PC-9 (cell line): Measurements from ENCODE around the gene SSUH2. TPM values are rescaled to one million over a fixed set of nuclear protein-coding genes. Genes with fewer than 3 reads are reported as not detected.

Source experiments
- BruUV-seq: library from RNA; stranded (reverse); fragments of 400-500 nt; replicated peaks from 2 replicates; lab custom pipeline; 2021; lab: Mats Ljungman, UMichigan
- CTCF ChIA-PET: fragments of 300-600 bp; sonication (Branson Sonifier 250); formaldehyde crosslinking; loops from one replicate; lab custom pipeline; 2022; ENCODE audit warnings: antibody characterized with exemption; lab: Charles Lee
- POLR2A ChIA-PET: fragments of 300-600 bp; sonication (Branson Sonifier 250); formaldehyde crosslinking; loops from one replicate; lab custom pipeline; 2022; ENCODE audit warnings: antibody characterized with exemption; ENCODE audit not compliant: unreplicated experiment; lab: Charles Lee
- DNase-seq, 2 experiments: peaks; one replicate each; pipeline versions ENCODE4 v3.0.0 to v3.0.0-alpha.2; 2015 to 2022; ENCODE audit warnings: mixed read lengths in 1 of 2
- H2AFZ ChIP-seq: fragments of 200-600 bp; sonication (generic); 2 replicates; pipeline ENCODE4 v1.8.1; 2017; ENCODE audit warnings: antibody characterized with exemption
- H3F3A ChIP-seq: fragments of 200-600 bp; sonication (generic); 2 replicates; pipeline ENCODE4 v1.8.1; 2017; ENCODE audit warnings: antibody characterized with exemption, mild to moderate bottlenecking, low read depth; ENCODE audit not compliant: insufficient read depth
- H3K27ac ChIP-seq: fragments of 200-600 bp; sonication (generic); 2 replicates; pipeline ENCODE4 v1.6.1; 2016; ENCODE audit warnings: mixed run types
- H3K27me3 ChIP-seq: fragments of 200-600 bp; sonication (generic); 2 replicates; pipeline ENCODE4 v1.6.1; 2016; ENCODE audit warnings: low read depth, mixed run types; ENCODE audit not compliant: insufficient read depth
- H3K36me3 ChIP-seq: fragments of 200-600 bp; sonication (generic); 2 replicates; pipeline ENCODE4 v1.6.1; 2016; ENCODE audit warnings: low read depth, mixed run types
- H3K4me1 ChIP-seq: fragments of 200-600 bp; sonication (generic); replicated peaks from 2 replicates; pipeline ENCODE4 v1.6.1; 2016; ENCODE audit warnings: mixed run types; ENCODE audit not compliant: insufficient read depth
- H3K4me2 ChIP-seq: fragments of 200-600 bp; sonication (generic); 2 replicates; pipeline ENCODE4 v1.6.1; 2017; ENCODE audit warnings: mixed run types
- H3K4me3 ChIP-seq: fragments of 200-600 bp; sonication (generic); 2 replicates; pipeline ENCODE4 v1.6.1; 2016; ENCODE audit warnings: mixed run types
- H3K79me2 ChIP-seq: fragments of 200-600 bp; sonication (generic); 2 replicates; pipeline ENCODE4 v1.6.1; 2017; ENCODE audit warnings: low read depth, mixed run types
- H3K9me2 ChIP-seq: fragments of 200-600 bp; sonication (generic); 2 replicates; pipeline ENCODE4 v1.8.1; 2017; ENCODE audit warnings: mild to moderate bottlenecking; ENCODE audit not compliant: insufficient read depth
- H3K9me3 ChIP-seq: fragments of 200-600 bp; sonication (generic); 2 replicates; pipeline ENCODE4 v1.8.1; 2016; ENCODE audit warnings: low read depth; ENCODE audit not compliant: insufficient read depth
- H4K20me1 ChIP-seq: fragments of 200-600 bp; sonication (generic); 2 replicates; pipeline ENCODE4 v1.8.1; 2017; ENCODE audit not compliant: insufficient read depth
- EZH2 ChIP-seq: fragments of 200-600 bp; sonication (generic); IDR thresholded peaks from 2 replicates; pipeline ENCODE4 v1.8.0; 2017; ENCODE audit warnings: antibody characterized with exemption, low read depth
- intact Hi-C: fragments of 100-400 bp; cut with micrococcal nuclease; formaldehyde crosslinking; loops from one replicate; pipeline ENCODE4 v1.10.0; 2022; ENCODE audit not compliant: unreplicated experiment
- total RNA-seq: library from RNA; stranded (reverse); gene quantifications from 2 replicates; pipeline ENCODE4 v1.2.3, GENCODE V29; 2021
- TF ChIP-seq, protein P1 (sequence below): fragments of 200-600 bp; sonication (generic); conservative IDR thresholded peaks from 2 replicates; pipeline ENCODE4 v1.6.1; 2017; ENCODE audit warnings: mixed run types, antibody characterized with exemption, mild to moderate bottlenecking, moderate library complexity

SSUH2 gene
- total RNA-seq, 1 experiment from 2014 or later = 1.6 TPM

DNA sequence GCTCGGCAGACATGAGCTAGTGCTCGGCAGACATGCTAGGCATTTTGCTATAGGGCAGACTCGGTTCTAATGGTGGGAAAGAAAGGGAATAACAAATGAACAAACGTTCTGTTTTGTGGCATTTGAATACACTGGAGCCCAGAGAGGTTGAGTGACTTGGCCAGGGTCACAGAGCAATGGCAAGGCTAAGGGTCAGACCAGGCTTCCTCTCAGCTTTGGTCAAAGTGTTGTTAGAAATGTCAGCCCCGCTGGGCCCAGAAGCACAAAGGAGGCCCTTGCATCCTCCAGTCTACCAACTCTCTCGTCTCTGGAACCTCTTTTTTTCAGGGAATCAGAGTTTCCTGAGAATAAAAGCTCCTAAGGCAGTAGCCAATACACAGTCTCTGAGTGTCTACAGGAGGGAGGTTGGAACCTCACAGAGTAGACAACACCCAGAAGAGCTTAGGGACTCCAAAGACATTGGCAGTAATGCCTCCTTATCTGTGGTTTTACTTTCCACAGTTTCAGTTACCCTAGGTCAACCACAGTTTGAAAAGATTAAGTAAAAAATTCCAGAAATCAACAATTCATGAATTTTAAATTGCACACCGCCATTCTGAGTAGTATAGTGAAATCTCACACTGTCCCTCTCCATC, 47.3 kb downstream of the SSUH2 start:
- no peak for TF ChIP-seq EZH2
- TF ChIP-seq, protein P1, sequence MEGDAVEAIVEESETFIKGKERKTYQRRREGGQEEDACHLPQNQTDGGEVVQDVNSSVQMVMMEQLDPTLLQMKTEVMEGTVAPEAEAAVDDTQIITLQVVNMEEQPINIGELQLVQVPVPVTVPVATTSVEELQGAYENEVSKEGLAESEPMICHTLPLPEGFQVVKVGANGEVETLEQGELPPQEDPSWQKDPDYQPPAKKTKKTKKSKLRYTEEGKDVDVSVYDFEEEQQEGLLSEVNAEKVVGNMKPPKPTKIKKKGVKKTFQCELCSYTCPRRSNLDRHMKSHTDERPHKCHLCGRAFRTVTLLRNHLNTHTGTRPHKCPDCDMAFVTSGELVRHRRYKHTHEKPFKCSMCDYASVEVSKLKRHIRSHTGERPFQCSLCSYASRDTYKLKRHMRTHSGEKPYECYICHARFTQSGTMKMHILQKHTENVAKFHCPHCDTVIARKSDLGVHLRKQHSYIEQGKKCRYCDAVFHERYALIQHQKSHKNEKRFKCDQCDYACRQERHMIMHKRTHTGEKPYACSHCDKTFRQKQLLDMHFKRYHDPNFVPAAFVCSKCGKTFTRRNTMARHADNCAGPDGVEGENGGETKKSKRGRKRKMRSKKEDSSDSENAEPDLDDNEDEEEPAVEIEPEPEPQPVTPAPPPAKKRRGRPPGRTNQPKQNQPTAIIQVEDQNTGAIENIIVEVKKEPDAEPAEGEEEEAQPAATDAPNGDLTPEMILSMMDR = no peak
- BruUV-seq = no TSS peak
- DNase-seq = no peak
- no peaks in the 10 kb centered on the region for H3F3A ChIP-seq
- H3K4me1 ChIP-seq = no peaks in the 10 kb centered on the region
- no peaks in the 10 kb centered on the region for H3K9me3 ChIP-seq
- H3K79me2 ChIP-seq = no peaks in the 10 kb centered on the region
- no peaks in the 10 kb centered on the region for H3K27me3 ChIP-seq
- no peaks in the 10 kb centered on the region for H4K20me1 ChIP-seq
- CTCF ChIA-PET = no interaction called here
- POLR2A ChIA-PET = no interaction called here
- H3K36me3 ChIP-seq = no peaks in the 10 kb centered on the region
- H3K9me2 ChIP-seq = no peaks in the 10 kb centered on the region
- no peak overlapping the region for H3K27ac ChIP-seq
- intact Hi-C loops = no loop called here
- H2AFZ ChIP-seq = no peak overlapping the region
- no peak overlapping the region for H3K4me2 ChIP-seq
- H3K4me3 ChIP-seq = no peak overlapping the region

DNA sequence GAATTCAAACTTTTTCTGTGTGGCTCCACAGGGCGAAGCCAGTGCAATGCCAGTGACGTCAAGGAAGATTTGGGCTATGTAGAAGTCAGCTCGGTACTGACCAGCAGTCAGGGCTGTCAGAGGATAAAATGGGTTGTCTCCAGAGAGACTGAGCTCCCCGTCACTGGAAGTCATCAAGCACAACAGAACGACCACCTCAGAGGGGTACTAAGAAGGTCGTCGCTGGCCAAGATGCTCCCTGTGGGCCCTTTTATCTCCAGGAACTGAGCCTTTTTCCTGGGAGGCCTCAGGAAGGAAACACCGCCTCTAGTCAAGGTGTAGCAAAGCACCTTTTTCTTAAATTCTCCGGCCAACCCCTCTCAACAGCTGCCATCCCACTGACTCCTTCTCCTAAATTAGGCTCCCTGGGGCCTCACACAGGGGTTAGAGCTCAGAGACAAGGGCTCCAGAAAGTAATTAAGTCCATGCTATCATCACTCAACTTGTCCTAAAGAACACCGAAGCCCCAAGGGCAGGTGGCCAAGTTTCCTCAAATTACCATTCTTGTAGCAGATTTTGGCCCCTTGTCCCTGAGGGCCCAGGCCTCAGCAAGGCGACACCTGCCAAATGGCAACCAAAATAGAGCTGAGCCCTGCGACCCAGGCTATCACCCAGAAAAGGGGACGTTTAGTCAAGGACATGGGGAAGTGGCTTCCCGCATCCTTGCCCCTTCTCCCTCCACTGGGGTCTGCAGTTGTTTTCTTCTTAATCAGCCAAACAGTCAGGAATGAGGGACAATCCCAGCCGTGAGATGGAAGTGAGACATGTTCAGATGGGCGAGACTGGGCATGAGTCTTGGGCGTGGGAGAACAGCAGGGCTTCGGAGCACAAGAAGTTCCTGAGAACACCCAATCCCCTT, 48.0 kb downstream of the SSUH2 start:
- H2AFZ ChIP-seq = no peak overlapping the region
- CTCF ChIA-PET = no interaction called here

DNA sequence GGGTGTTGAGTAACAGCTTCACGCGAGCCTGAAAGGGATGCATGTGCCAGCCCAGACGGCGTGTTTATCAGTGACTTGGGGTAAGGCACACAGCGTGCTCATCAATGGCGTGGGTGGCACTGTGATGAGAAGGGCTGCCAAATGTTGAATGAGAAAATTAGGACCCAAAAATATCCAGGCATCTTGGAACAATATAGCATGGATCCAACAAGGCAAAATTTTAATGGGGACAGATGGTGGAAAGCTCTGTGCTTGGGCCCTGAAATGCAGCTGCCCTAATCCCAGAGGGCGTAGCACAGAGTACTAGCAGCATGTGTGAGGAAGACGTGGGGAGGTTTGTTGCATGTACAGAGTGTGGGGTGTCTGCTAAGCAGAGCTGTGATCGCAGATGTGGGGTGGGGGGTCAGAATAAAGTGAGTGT, 48.9 kb downstream of the SSUH2 start:
- no peaks in the 10 kb centered on the region for H3K27me3 ChIP-seq
- H3K4me1 ChIP-seq = no peaks in the 10 kb centered on the region
- H3K36me3 ChIP-seq = no peaks in the 10 kb centered on the region
- intact Hi-C loops = no loop called here
- no peaks in the 10 kb centered on the region for H3F3A ChIP-seq
- H3K27ac ChIP-seq = no peak overlapping the region
- H2AFZ ChIP-seq = no peak overlapping the region
- no peaks in the 10 kb centered on the region for H4K20me1 ChIP-seq
- no peaks in the 10 kb centered on the region for H3K79me2 ChIP-seq
- H3K4me3 ChIP-seq = no peak overlapping the region
- TF ChIP-seq, protein P1 = no peak
- TF ChIP-seq EZH2 = no peak
- POLR2A ChIA-PET = no interaction called here
- H3K4me2 ChIP-seq = no peak overlapping the region
- H3K9me2 ChIP-seq = no peaks in the 10 kb centered on the region
- H3K9me3 ChIP-seq = no peaks in the 10 kb centered on the region
- CTCF ChIA-PET = no interaction called here
- DNase-seq = no peak
- no TSS peak for BruUV-seq

More for the DNA sequence above, 48.0 kb downstream of the SSUH2 start:
- Histone ChIP-seq H3K4me3 (no peak overlapping the region), H3F3A (no peaks in the 10 kb centered on the region), H3K4me1 (no peaks in the 10 kb centered on the region), H4K20me1 (no peaks in the 10 kb centered on the region), H3K4me2 (no peak overlapping the region), H3K9me3 (no peaks in the 10 kb centered on the region), H3K36me3 (no peaks in the 10 kb centered on the region), H3K27ac (no peak overlapping the region), H3K27me3 (no peaks in the 10 kb centered on the region), H3K79me2 (no peaks in the 10 kb centered on the region), H3K9me2 (no peaks in the 10 kb centered on the region)
- BruUV-seq = no TSS peak
- TF ChIP-seq, protein P1 = no peak
- no peak for TF ChIP-seq EZH2
- intact Hi-C loops = no loop called here
- no peak for DNase-seq
- POLR2A ChIA-PET = no interaction called here
